Endothelial cell of umbilical vein (primary cell): ENCODE results near the gene CACNB1. TPM values are rescaled to one million over a fixed set of nuclear protein-coding genes. Genes with fewer than 3 reads are reported as not detected.

Experiments used
- BruUV-seq: library from RNA; stranded (reverse); fragments of 400-500 nt; replicated peaks from 2 replicates; lab custom pipeline; 2021; lab: Mats Ljungman, UMichigan
- CTCF ChIA-PET: fragments of 300-600, 350-600 bp; sonication (Branson Sonifier 250); formaldehyde crosslinking; loops from one replicate; lab custom pipeline; 2021; ENCODE audit warnings: antibody characterized with exemption, inconsistent platforms; lab: Charles Lee
- POLR2A ChIA-PET: fragments of 300-600, 350-600 bp; sonication (Branson Sonifier 250); formaldehyde crosslinking; loops from one replicate; lab custom pipeline; 2021; ENCODE audit warnings: antibody characterized with exemption, inconsistent platforms; lab: Charles Lee
- DNase-seq: peaks from one replicate; pipeline ENCODE4 v3.0.0-alpha.2; 2011; ENCODE audit warnings: low read depth, low spot score
- FAIRE-seq: peaks from 2 replicates; lab custom pipeline; 2011; peaks lifted over from hg19 to GRCh38; lab: Jason Lieb, UNC
- H2AFZ ChIP-seq: 2 replicates; pipeline ENCODE4 v1.6.0; 2012; ENCODE audit warnings: low read depth, low read length, control low read depth, inconsistent platforms
- H3K27ac ChIP-seq: 2 replicates; pipeline ENCODE4 v1.5.1; 2011; ENCODE audit warnings: low read depth, mild to moderate bottlenecking, control low read depth, low read length, moderate library complexity; ENCODE audit not compliant: insufficient read depth
- H3K27me3 ChIP-seq, 2 experiments: 2 replicates each; pipeline versions ENCODE4 v1.6.0 to v1.6.1; 2011; ENCODE audit warnings: low read length in 2 of 2, mixed read lengths in 1 of 2; ENCODE audit not compliant: control insufficient read depth in 2 of 2, insufficient read depth in 2 of 2
- H3K36me3 ChIP-seq, 2 experiments: 2 replicates in 1 of 2; 3 replicates in 1 of 2; pipeline ENCODE4 v1.5.1; 2011; ENCODE audit warnings: low read length in 2 of 2, mild to moderate bottlenecking in 1 of 2, moderate library complexity in 1 of 2; ENCODE audit not compliant: control insufficient read depth in 2 of 2, insufficient read depth in 2 of 2; ENCODE audit errors: extremely low read depth in 1 of 2
- H3K4me1 ChIP-seq: 3 replicates; pipeline ENCODE4 v1.5.1; 2011; ENCODE audit warnings: mild to moderate bottlenecking, low read length; ENCODE audit not compliant: control insufficient read depth, insufficient read depth; ENCODE audit errors: extremely low read depth
- H3K4me2 ChIP-seq: 2 replicates; pipeline ENCODE4 v1.6.1; 2011; ENCODE audit warnings: low read length, control low read depth, mixed read lengths; ENCODE audit not compliant: insufficient read depth
- H3K4me3 ChIP-seq, 3 experiments: fragments of 200-600 bp in 1 of 3; sonication (generic), shearing (Covaris generic) in 1 of 3; replicated peaks in 1 of 3; 2 replicates each; pipeline ENCODE4 v1.5.1; 2011 to 2016; ENCODE audit warnings: control low read depth in 3 of 3, low read length in 3 of 3, mild to moderate bottlenecking in 2 of 3, inconsistent platforms in 1 of 3, low read depth in 1 of 3, moderate library complexity in 1 of 3; ENCODE audit not compliant: insufficient read depth in 1 of 3
- H3K79me2 ChIP-seq: 2 replicates; pipeline ENCODE4 v1.6.0; 2012; ENCODE audit warnings: low read length, inconsistent platforms; ENCODE audit not compliant: control insufficient read depth, insufficient read depth
- H3K9ac ChIP-seq: replicated peaks from 2 replicates; pipeline ENCODE3; 2011; ENCODE audit warnings: low read length, control low read depth; ENCODE audit not compliant: insufficient read depth; ENCODE audit errors: extremely low read depth
- H3K9me1 ChIP-seq: replicated peaks from 3 replicates; pipeline ENCODE4 v1.6.0; 2011; ENCODE audit warnings: mild to moderate bottlenecking, low read length; ENCODE audit not compliant: control insufficient read depth, insufficient read depth; ENCODE audit errors: extremely low read depth
- H3K9me3 ChIP-seq: replicated peaks from 2 replicates; pipeline ENCODE4 v1.5.1; 2012; ENCODE audit warnings: low read length, inconsistent platforms; ENCODE audit not compliant: control insufficient read depth, insufficient read depth
- H4K20me1 ChIP-seq: replicated peaks from 2 replicates; pipeline ENCODE3; 2011; ENCODE audit warnings: mild to moderate bottlenecking, low read length; ENCODE audit not compliant: control insufficient read depth, insufficient read depth; ENCODE audit errors: extremely low read depth
- EZH2 ChIP-seq: IDR thresholded peaks from 2 replicates; pipeline ENCODE4 v1.6.1; 2012; ENCODE audit warnings: borderline replicate concordance, low read depth, mild to moderate bottlenecking, moderate library complexity, low read length, inconsistent platforms; ENCODE audit not compliant: severe bottlenecking
- FOS ChIP-seq: IDR thresholded peaks from 2 replicates; pipeline ENCODE4 v1.6.1; 2011; ENCODE audit warnings: mild to moderate bottlenecking, low read length, moderate library complexity, borderline replicate concordance; ENCODE audit not compliant: insufficient read depth
- GATA2 ChIP-seq: IDR thresholded peaks from 2 replicates; pipeline ENCODE4 v1.7.0; 2011; ENCODE audit warnings: low read depth, mild to moderate bottlenecking, moderate library complexity, mixed read lengths, low read length; ENCODE audit not compliant: insufficient read length, insufficient read depth
- JUN ChIP-seq: IDR thresholded peaks from 2 replicates; pipeline ENCODE4 v1.6.1; 2011; ENCODE audit warnings: borderline replicate concordance, low read depth; ENCODE audit not compliant: insufficient read length, insufficient read depth
- MYC ChIP-seq: IDR thresholded peaks from one replicate; pipeline ENCODE4 v1.6.1; 2011; ENCODE audit warnings: mild to moderate bottlenecking, low read depth, low read length
- POLR2A ChIP-seq: IDR thresholded peaks from 2 replicates; pipeline ENCODE4 v1.6.1; 2012; ENCODE audit warnings: low read depth, mild to moderate bottlenecking, control low read depth, low read length
- POLR2AphosphoS5 ChIP-seq: IDR thresholded peaks from 2 replicates; pipeline ENCODE4 v1.6.1; 2012; ENCODE audit warnings: low read depth, mild to moderate bottlenecking, control low read depth, low read length, moderate library complexity; ENCODE audit not compliant: insufficient read depth
- dilution Hi-C: fragments of 300-500 bp; cut with MboI; formaldehyde crosslinking; loops from one replicate; pipeline ENCODE4 v1.15.0; 2019; ENCODE audit warnings: low sequenced_read_pairs; ENCODE audit not compliant: extremely low pct_ligation_motif_present
- intact Hi-C: fragments of 100-400 bp; cut with micrococcal nuclease; formaldehyde crosslinking; loops from one replicate; pipeline ENCODE4 v1.10.0; 2022
- polyA plus RNA-seq, 4 experiments: library from polyadenylated mRNA; depleted of rRNA in 3 of 4; stranded (reverse) in 3 of 4; unstranded in 1 of 4; fragments of >200 nt; gene quantifications; 2 replicates each; pipeline versions ENCODE4 v1.2.1 to v1.2.3, GENCODE V29; 2011 to 2012; ENCODE audit warnings: missing spikeins in 1 of 4
- total RNA-seq: library from RNA; stranded (reverse); gene quantifications from 2 replicates; pipeline ENCODE4 v1.2.3, GENCODE V29; 2021
- TF ChIP-seq, protein P1 (sequence below): IDR thresholded peaks from 2 replicates; pipeline ENCODE4 v1.6.1; 2011; ENCODE audit not compliant: insufficient read depth, insufficient read length
- TF ChIP-seq, protein P2 (sequence below), 2 donors: IDR thresholded peaks; 1 replicate in 1 of 2; 2 replicates in 1 of 2; pipeline ENCODE4 v1.5.1; 2011; ENCODE audit warnings: low read length in 2 of 2, mild to moderate bottlenecking in 2 of 2, moderate library complexity in 2 of 2, control low read depth in 1 of 2, inconsistent platforms in 1 of 2, low read depth in 1 of 2; ENCODE audit not compliant: insufficient read depth in 1 of 2; ENCODE audit errors: extremely low read depth in 1 of 2

CACNB1 gene
- total and polyA plus RNA-seq, 2 donors (not counting 3 experiments of a cell fraction or from before 2014, with no cell fraction given), result 4.7 to 12.3 TPM

DNA sequence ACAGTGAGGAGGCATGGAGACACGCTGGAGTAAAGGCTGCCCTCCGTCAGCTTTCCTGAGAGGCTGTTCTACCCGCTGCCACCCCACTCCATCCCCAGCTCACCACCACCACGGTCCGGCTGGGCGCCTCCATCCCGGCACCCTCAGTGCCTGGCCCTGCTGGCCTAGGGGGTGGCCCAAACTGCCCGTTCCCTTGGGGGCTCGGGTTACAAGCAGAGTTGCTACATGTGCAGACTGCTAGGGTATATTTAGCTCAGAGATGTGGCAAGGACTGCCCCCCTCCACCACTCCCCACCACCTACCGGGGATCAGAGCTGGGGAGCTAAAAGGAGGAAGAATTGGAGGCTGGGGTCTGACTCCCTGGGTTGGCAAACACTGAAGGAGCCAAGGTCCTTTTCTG, 4.1 kb downstream of the CACNB1 start:
- no peaks in the 10 kb centered on the region for H3K9me3 ChIP-seq
- no peak overlapping the region for H3K27ac ChIP-seq
- dilution Hi-C loops, result no loop called here
- H3K9ac ChIP-seq, result no peak overlapping the region
- intact Hi-C loops, result no loop called here
- no peaks in the 10 kb centered on the region for H3K9me1 ChIP-seq
- H3K4me1 ChIP-seq, result peaks cover 3% of the 10 kb centered on the region
- ChIA-PET POLR2A (no interaction called here), CTCF (interaction anchor here (0.9 to 3.0 kb wide), 2 partner anchors 29 to 38 kb away, joined by 3 to 8 read pairs; no protein-coding TSS in a partner anchor)
- no TSS peak for BruUV-seq
- H3K27me3 ChIP-seq, result no peaks in the 10 kb centered on the region
- H3K79me2 ChIP-seq, result peaks cover 18% of the 10 kb centered on the region
- H3K4me2 ChIP-seq, result no peak overlapping the region
- TF ChIP-seq, protein P1, sequence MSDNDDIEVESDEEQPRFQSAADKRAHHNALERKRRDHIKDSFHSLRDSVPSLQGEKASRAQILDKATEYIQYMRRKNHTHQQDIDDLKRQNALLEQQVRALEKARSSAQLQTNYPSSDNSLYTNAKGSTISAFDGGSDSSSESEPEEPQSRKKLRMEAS, result no peak
- no peak for TF ChIP-seq JUN
- peaks cover 3 to 17% of the 10 kb centered on the region in 2 experiments for H3K36me3 ChIP-seq
- no peak overlapping the region for H2AFZ ChIP-seq
- no peak overlapping the region for H3K4me3 ChIP-seq
- FAIRE-seq, result no peak
- no peaks in the 10 kb centered on the region for H4K20me1 ChIP-seq
- DNase-seq, result no peak

DNA sequence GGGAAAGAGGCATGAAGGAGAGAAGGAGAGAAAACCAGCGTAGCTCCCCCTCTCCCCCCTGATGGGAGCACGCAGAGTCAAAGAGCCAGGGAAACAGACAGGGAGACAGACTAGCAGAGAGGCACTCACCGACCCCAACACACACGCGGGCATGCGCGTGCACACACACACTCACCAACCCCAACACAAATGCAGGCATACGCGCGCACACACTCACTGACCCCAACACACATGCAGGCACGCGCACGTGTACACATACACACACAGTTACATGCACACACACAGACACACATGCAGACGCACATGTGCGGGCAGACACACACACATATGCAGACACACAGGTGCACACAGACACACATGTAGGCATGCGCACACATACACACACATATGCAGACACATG, 4.6 kb downstream of the CACNB1 start:
- DNase-seq (no peak), FAIRE-seq (no peak)
- no peak for TF ChIP-seq FOS
- TF ChIP-seq MYC, result no peak
- no peak for TF ChIP-seq JUN
- TF ChIP-seq, protein P1, result no peak
- TF ChIP-seq GATA2, result no peak
- no peak for TF ChIP-seq POLR2A
- no peak for TF ChIP-seq EZH2
- no peak for TF ChIP-seq POLR2AphosphoS5
- TF ChIP-seq, protein P2, sequence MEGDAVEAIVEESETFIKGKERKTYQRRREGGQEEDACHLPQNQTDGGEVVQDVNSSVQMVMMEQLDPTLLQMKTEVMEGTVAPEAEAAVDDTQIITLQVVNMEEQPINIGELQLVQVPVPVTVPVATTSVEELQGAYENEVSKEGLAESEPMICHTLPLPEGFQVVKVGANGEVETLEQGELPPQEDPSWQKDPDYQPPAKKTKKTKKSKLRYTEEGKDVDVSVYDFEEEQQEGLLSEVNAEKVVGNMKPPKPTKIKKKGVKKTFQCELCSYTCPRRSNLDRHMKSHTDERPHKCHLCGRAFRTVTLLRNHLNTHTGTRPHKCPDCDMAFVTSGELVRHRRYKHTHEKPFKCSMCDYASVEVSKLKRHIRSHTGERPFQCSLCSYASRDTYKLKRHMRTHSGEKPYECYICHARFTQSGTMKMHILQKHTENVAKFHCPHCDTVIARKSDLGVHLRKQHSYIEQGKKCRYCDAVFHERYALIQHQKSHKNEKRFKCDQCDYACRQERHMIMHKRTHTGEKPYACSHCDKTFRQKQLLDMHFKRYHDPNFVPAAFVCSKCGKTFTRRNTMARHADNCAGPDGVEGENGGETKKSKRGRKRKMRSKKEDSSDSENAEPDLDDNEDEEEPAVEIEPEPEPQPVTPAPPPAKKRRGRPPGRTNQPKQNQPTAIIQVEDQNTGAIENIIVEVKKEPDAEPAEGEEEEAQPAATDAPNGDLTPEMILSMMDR (IDR thresholded peaks at IDR 0.05; ENCODE audit: extremely low read depth in 1 of 2, insufficient read depth in 1 of 2, low read depth in 1 of 2, low read length in 2 of 2), result no peak
- H3K27me3 ChIP-seq, result no peaks in the 10 kb centered on the region
- H3K4me1 ChIP-seq, result peaks cover 3% of the 10 kb centered on the region
- peaks cover 18% of the 10 kb centered on the region for H3K79me2 ChIP-seq
- H3K9ac ChIP-seq, result no peak overlapping the region
- POLR2A ChIA-PET, result no interaction called here
- no peak overlapping the region for H2AFZ ChIP-seq
- H3K9me1 ChIP-seq, result no peaks in the 10 kb centered on the region
- no peak overlapping the region for H3K4me3 ChIP-seq
- CTCF ChIA-PET, result interaction anchor here (0.9 kb wide), 1 partner anchor 39 kb away, joined by 3 read pairs; no protein-coding TSS in a partner anchor
- peaks cover 3 to 17% of the 10 kb centered on the region in 2 experiments for H3K36me3 ChIP-seq
- H3K9me3 ChIP-seq, result no peaks in the 10 kb centered on the region
- H3K27ac ChIP-seq, result no peak overlapping the region
- no TSS peak for BruUV-seq
- no peaks in the 10 kb centered on the region for H4K20me1 ChIP-seq
- dilution Hi-C loops (no loop called here), intact Hi-C loops (no loop called here)
- H3K4me2 ChIP-seq, result no peak overlapping the region
